GM12878 (cell line): Measurements from ENCODE around the gene METTL1. TPM values are rescaled to one million over a fixed set of nuclear protein-coding genes. Genes with fewer than 3 reads are reported as not detected.

ENCODE experiments used
- ATAC-seq: fragments of 200-7000 bp; cut with Tn5 transposase; 3 replicates; pipeline ENCODE4 v1.9.1; 2020; ENCODE audit warnings: mild to moderate bottlenecking, moderate library complexity
- BruUV-seq: library from RNA; stranded (reverse); fragments of 400-500 nt; replicated peaks from 2 replicates; lab custom pipeline; 2021; lab: Mats Ljungman, UMichigan
- CTCF ChIA-PET: fragments of 300-600 bp; sonication (Branson Sonifier 250); formaldehyde crosslinking; extraction: SDS; loops from one replicate; lab custom pipeline; 2021; ENCODE audit warnings: inconsistent platforms; lab: Yijun Ruan, JAX
- POLR2A ChIA-PET: fragments of 350-600 bp; formaldehyde crosslinking; extraction: SDS; loops from one replicate; lab custom pipeline; 2021; ENCODE audit warnings: inconsistent platforms; lab: Charles Lee
- RAD21 ChIA-PET: fragments of 300-600 bp; sonication (Branson Sonifier 250); formaldehyde crosslinking; loops from one replicate; lab custom pipeline; 2023; ENCODE audit warnings: antibody characterized with exemption; ENCODE audit not compliant: unreplicated experiment; lab: Charles Lee
- SMC1A ChIA-PET: fragments of 300-600 bp; sonication (Branson Sonifier 250); formaldehyde crosslinking; loops from one replicate; lab custom pipeline; 2023; ENCODE audit not compliant: unreplicated experiment, uncharacterized antibody; lab: Charles Lee
- DNase-seq: peaks from one replicate; pipeline ENCODE4 v3.0.0-alpha.2; 2011; ENCODE audit warnings: low read depth, low spot score
- FAIRE-seq: peaks from 3 replicates; lab custom pipeline; 2011; peaks lifted over from hg19 to GRCh38; lab: Jason Lieb, UNC
- H2AFZ ChIP-seq: 2 replicates; pipeline ENCODE4 v1.6.0; 2011; ENCODE audit warnings: low read depth, low read length, control low read depth; ENCODE audit not compliant: control insufficient read depth
- H3K27ac ChIP-seq: 2 replicates; pipeline ENCODE4 v1.5.1; 2011; ENCODE audit warnings: control low read depth; ENCODE audit not compliant: control insufficient read depth, insufficient read depth
- H3K27me3 ChIP-seq, 2 experiments: replicated peaks in 1 of 2; 2 replicates each; pipeline versions ENCODE4 v1.6.0 to v1.6.1; 2011; ENCODE audit warnings: low read length in 1 of 2; ENCODE audit not compliant: control insufficient read depth in 2 of 2, insufficient read depth in 2 of 2
- H3K36me3 ChIP-seq, 2 experiments: 2 replicates each; pipeline ENCODE4 v1.5.1; 2011; ENCODE audit warnings: low read length in 1 of 2; ENCODE audit not compliant: control insufficient read depth in 2 of 2, insufficient read depth in 2 of 2
- H3K4me1 ChIP-seq: 2 replicates; pipeline ENCODE4 v1.6.1; 2011; ENCODE audit warnings: mild to moderate bottlenecking, low read length, moderate library complexity, mixed read lengths; ENCODE audit not compliant: control insufficient read depth, insufficient read depth
- H3K4me2 ChIP-seq: 2 replicates; pipeline ENCODE4 v1.6.0; 2011; ENCODE audit warnings: control low read depth; ENCODE audit not compliant: control insufficient read depth, insufficient read depth
- H3K4me3 ChIP-seq: fragments of 200-600 bp; sonication (generic); 2 replicates; pipeline ENCODE4 v1.5.1; 2016
- H3K79me2 ChIP-seq: 2 replicates; pipeline ENCODE4 v1.6.0; 2011; ENCODE audit warnings: low read length; ENCODE audit not compliant: control insufficient read depth, insufficient read depth
- H3K9ac ChIP-seq: 2 replicates; pipeline ENCODE4 v1.8.0; 2011; ENCODE audit warnings: low read length, control low read depth, mixed read lengths; ENCODE audit not compliant: control insufficient read depth, insufficient read depth
- H3K9me3 ChIP-seq: replicated peaks from 3 replicates; pipeline ENCODE4 v1.5.1; 2011; ENCODE audit warnings: mild to moderate bottlenecking, low read length; ENCODE audit not compliant: control insufficient read depth, insufficient read depth
- H4K20me1 ChIP-seq: 2 replicates; pipeline ENCODE4 v1.6.0; 2011; ENCODE audit not compliant: control insufficient read depth, insufficient read depth
- ATF7 ChIP-seq: fragments of 450-650 bp; IDR thresholded peaks from 2 replicates; pipeline ENCODE4 v1.6.1; 2016; ENCODE audit warnings: low read depth, mild to moderate bottlenecking
- CHD2 ChIP-seq: IDR thresholded peaks from 2 replicates; pipeline ENCODE4 v1.6.1; 2011; ENCODE audit warnings: low read depth, low read length, improper control_type of control experiment, borderline replicate concordance
- CREM ChIP-seq: IDR thresholded peaks from 2 replicates; pipeline ENCODE4 v1.6.1; 2014; ENCODE audit warnings: antibody characterized with exemption, low read depth
- GABPA ChIP-seq: IDR thresholded peaks from 2 replicates; pipeline ENCODE4 v1.6.1; 2014; ENCODE audit warnings: antibody characterized with exemption, low read depth, mild to moderate bottlenecking, inconsistent platforms
- HDAC6 ChIP-seq: fragments of 200-600 bp; sonication (generic); IDR thresholded peaks from one replicate; pipeline ENCODE4 v1.8.0; 2017; ENCODE audit warnings: antibody characterized with exemption; ENCODE audit not compliant: unreplicated experiment
- KLF5 ChIP-seq: fragments of 450-650 bp; IDR thresholded peaks from 2 replicates; pipeline ENCODE4 v1.6.1; 2014; ENCODE audit warnings: mild to moderate bottlenecking; ENCODE audit not compliant: partially characterized antibody
- NBN ChIP-seq: fragments of 450-650 bp; IDR thresholded peaks from 2 replicates; pipeline ENCODE4 v1.6.1; 2016
- RCOR1 ChIP-seq: conservative IDR thresholded peaks from 2 replicates; pipeline ENCODE4 v1.6.1; 2012; ENCODE audit warnings: low read depth, low read length, improper control_type of control experiment
- RUNX3 ChIP-seq: IDR thresholded peaks from 2 replicates; pipeline ENCODE4 v1.6.1; 2012; ENCODE audit warnings: low read length, inconsistent platforms
- WGBS: methylation state at CpG from one replicate; pipeline ENCODE4 v1.1.6; 2016; ENCODE audit warnings: low lambda C conversion rate; ENCODE audit not compliant: insufficient replicate concordance, insufficient coverage; ENCODE audit errors: missing lambda C conversion rate; 5-methylcytosine and 5-hydroxymethylcytosine counted together
- in situ Hi-C: fragments of 300-500 bp; cut with MboI; formaldehyde crosslinking; loops from 9 replicates; pipeline ENCODE4 v1.14.3; 2018; ENCODE audit warnings: mixed read lengths
- intact Hi-C: fragments of 100-400 bp; cut with micrococcal nuclease; formaldehyde crosslinking; loops from one replicate; pipeline ENCODE4 v1.14.2; 2022; ENCODE audit not compliant: unreplicated experiment
- polyA plus RNA-seq, 11 experiments: library from polyadenylated mRNA; depleted of rRNA in 4 of 11; unstranded in 6 of 11; stranded (reverse) in 5 of 11; fragments of >200 nt; fragmentation: Nextera tagmentation in 4 of 11; fragmentation: Illumina TruSeq in 1 of 11; extraction: Ambion mirVana in 4 of 11; extraction: Trizol in 1 of 11; gene quantifications; 1 replicate in 1 of 11; 2 replicates in 10 of 11; pipeline versions ENCODE4 v1.2.1 to v1.2.3, GENCODE V29; 2011 to 2016; ENCODE audit warnings: inconsistent platforms in 2 of 11, missing spikeins in 2 of 11, low read depth in 1 of 11
- total RNA-seq, 4 experiments: library from RNA; depleted of rRNA in 3 of 4; stranded (reverse); fragments of >200 nt in 3 of 4; fragmentation: Illumina TruSeq in 1 of 4; extraction: Trizol in 1 of 4; gene quantifications; 2 replicates each; pipeline versions ENCODE4 v1.2.1 to v1.2.3, GENCODE V29; 2013 to 2021
- TF ChIP-seq, protein P1 (sequence below): fragments of 450-650 bp; IDR thresholded peaks from 2 replicates; pipeline ENCODE4 v1.6.1; 2016; ENCODE audit warnings: mild to moderate bottlenecking, moderate library complexity, borderline replicate concordance

The METTL1 gene
- total and polyA plus RNA-seq, 10 of the 15 experiments (the other 5 are each of a cell fraction or from before 2014, with no cell fraction given) = 11.3 to 44.3 (median 30.6) TPM

DNA sequence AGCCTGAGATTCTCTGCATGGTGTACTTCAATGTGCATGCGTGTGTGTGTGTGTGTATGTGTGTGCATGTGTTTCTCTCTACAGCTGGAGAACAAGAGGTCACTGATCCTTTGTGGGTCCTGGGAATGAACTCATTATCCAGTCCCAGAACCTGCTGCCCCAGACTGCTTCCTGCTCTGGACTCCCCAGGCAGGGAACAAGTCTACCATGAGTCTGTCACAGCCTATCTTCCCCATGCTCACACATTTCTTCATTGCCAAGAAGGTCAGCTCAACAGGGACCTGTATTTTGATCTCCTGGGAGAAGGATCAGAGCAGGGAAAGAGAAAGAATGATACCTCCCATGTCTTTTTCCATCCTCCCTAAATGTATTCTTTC is 30.5 kb downstream of the METTL1 start:
- BruUV-seq = no TSS peak
- ATAC-seq = no peak; the same call in 2 of the 3 replicates

DNA sequence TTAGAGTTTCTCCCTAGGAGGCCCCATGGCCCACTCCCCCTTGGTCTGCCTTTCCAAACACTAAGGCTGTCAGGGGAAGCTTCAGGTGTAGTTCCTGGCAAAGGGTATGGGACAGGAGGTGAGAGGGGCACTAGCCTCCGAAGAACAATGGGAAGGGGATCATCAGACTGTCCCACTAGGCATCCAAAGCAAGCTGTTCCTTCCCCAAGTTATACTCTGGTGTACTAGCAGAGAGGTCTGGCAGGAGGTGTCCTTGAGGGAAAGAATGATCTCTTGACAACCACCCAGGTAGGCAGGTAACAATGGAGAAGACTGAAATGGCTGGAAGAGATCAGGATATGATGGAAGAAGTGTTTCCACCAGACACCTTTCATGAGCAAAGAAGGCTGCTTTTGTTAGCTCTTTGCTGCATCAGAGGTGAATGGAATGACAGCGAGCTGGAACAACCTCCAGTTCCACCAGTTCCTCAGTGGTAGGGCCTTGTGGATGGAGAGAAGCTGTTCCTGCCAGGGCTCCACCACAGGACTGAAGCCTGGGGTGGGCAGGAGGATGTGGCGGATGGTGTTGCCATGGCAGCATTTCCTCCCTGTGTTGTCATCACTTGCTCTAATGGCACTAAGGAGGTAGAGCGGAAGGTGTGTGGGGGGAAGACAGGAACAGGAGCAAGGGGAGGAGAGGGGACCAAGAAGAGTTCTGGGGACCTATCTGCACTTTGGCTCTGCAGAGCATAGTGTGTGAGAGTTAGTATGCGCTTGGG is 31.1 kb downstream of the METTL1 start:
- ATAC-seq = peak; percentile 68
- no peaks in the 10 kb centered on the region for H4K20me1 ChIP-seq
- intact Hi-C loops = loop anchor here (2.0 kb wide), 1 partner anchor 46 kb away; the partner anchor contains the start of gene OS9
- peak; percentile 53 for DNase-seq
- no TSS peak for BruUV-seq
- H3K4me3 ChIP-seq = peak overlapping the region; percentile 92
- ChIA-PET RAD21 (interaction anchor here (0.6 to 2.4 kb wide), 8 partner anchors 10 to 282 kb away, joined by 3 to 13 read pairs (median 6); partner anchors contain the start of genes CDK4 and OS9), SMC1A (interaction anchor here (0.5 to 2.1 kb wide), 13 partner anchors 8 to 282 kb away, joined by 3 to 16 read pairs (median 4); partner anchors contain the start of gene OS9), POLR2A (interaction anchor here (0.5 to 2.2 kb wide), 4 partner anchors 11 to 31 kb away, joined by 3 to 18 read pairs (median 3); partner anchors contain the start of genes CDK4, EEF1AKMT3 and METTL1), CTCF (interaction anchor here (0.7 to 3.8 kb wide), 17 partner anchors 9 to 282 kb away, joined by 3 to 22 read pairs (median 4); partner anchors contain the start of genes GLI1 and OS9)
- no peak overlapping the region for H3K27ac ChIP-seq
- no peaks in the 10 kb centered on the region for H3K27me3 ChIP-seq
- H3K79me2 ChIP-seq = peaks cover 25% of the 10 kb centered on the region
- H3K4me1 ChIP-seq = peaks cover 20% of the 10 kb centered on the region
- in situ Hi-C loops = no loop called here
- H2AFZ ChIP-seq = no peak overlapping the region
- peak; percentile 35 for FAIRE-seq
- H3K4me2 ChIP-seq = peak overlapping the region; percentile 64
- H3K9ac ChIP-seq = no peak overlapping the region; the same call in none of the 2 replicates
- no peaks in the 10 kb centered on the region for H3K36me3 ChIP-seq
- 34% methylated on average over 5 of the region's 5 CpGs for WGBS
- no peaks in the 10 kb centered on the region for H3K9me3 ChIP-seq
- TF ChIP-seq RUNX3 (peak; percentile 28; the same call in 1 of the 2 replicates), RCOR1 (peak; percentile 87; the same call in 1 of the 2 replicates), ATF7 (peak; percentile 61), HDAC6 (no peak), GABPA (peak; percentile 68; the same call in 1 of the 2 replicates), NBN (peak; percentile 28; the same call in 1 of the 2 replicates), CREM (peak; percentile 46; the same call in 1 of the 2 replicates), KLF5 (no peak)
- TF ChIP-seq, protein P1, sequence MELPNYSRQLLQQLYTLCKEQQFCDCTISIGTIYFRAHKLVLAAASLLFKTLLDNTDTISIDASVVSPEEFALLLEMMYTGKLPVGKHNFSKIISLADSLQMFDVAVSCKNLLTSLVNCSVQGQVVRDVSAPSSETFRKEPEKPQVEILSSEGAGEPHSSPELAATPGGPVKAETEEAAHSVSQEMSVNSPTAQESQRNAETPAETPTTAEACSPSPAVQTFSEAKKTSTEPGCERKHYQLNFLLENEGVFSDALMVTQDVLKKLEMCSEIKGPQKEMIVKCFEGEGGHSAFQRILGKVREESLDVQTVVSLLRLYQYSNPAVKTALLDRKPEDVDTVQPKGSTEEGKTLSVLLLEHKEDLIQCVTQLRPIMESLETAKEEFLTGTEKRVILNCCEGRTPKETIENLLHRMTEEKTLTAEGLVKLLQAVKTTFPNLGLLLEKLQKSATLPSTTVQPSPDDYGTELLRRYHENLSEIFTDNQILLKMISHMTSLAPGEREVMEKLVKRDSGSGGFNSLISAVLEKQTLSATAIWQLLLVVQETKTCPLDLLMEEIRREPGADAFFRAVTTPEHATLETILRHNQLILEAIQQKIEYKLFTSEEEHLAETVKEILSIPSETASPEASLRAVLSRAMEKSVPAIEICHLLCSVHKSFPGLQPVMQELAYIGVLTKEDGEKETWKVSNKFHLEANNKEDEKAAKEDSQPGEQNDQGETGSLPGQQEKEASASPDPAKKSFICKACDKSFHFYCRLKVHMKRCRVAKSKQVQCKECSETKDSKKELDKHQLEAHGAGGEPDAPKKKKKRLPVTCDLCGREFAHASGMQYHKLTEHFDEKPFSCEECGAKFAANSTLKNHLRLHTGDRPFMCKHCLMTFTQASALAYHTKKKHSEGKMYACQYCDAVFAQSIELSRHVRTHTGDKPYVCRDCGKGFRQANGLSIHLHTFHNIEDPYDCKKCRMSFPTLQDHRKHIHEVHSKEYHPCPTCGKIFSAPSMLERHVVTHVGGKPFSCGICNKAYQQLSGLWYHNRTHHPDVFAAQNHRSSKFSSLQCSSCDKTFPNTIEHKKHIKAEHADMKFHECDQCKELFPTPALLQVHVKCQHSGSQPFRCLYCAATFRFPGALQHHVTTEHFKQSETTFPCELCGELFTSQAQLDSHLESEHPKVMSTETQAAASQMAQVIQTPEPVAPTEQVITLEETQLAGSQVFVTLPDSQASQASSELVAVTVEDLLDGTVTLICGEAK = 0 out of 2 replicates have a peak, but pooled peaks have one; percentile 46

More for the DNA sequence above, 30.5 kb downstream of the METTL1 start:
- Histone ChIP-seq H3K36me3 (no peaks in the 10 kb centered on the region; a peak in 1 of 4 replicates), H3K4me2 (peak overlapping the region; percentile 64), H3K79me2 (peaks cover 25% of the 10 kb centered on the region), H2AFZ (peak overlapping the region; percentile 38; the same call in 1 of the 2 replicates), H3K4me1 (peaks cover 23% of the 10 kb centered on the region), H3K9me3 (no peaks in the 10 kb centered on the region), H3K4me3 (peak overlapping the region; percentile 92), H3K27ac (peak overlapping the region; percentile 57), H3K9ac (peak overlapping the region; percentile 55), H3K27me3 (no peaks in the 10 kb centered on the region), H4K20me1 (no peaks in the 10 kb centered on the region)
- TF ChIP-seq ATF7 (peak; percentile 8), CHD2 (no peak)
- FAIRE-seq (no peak), DNase-seq (no peak)
- 0% methylated on average over 1 of the region's 1 CpG for WGBS
- intact Hi-C loops (loop anchor here (2.0 kb wide), 1 partner anchor 47 kb away; the partner anchor contains the start of gene OS9), in situ Hi-C loops (no loop called here)
- RAD21 ChIA-PET = interaction anchor here (0.6 to 2.4 kb wide), 9 partner anchors 9 to 283 kb away, joined by 3 to 13 read pairs (median 5); partner anchors contain the start of genes CDK4 and OS9
- SMC1A ChIA-PET = interaction anchor here (0.5 to 2.1 kb wide), 14 partner anchors 9 to 283 kb away, joined by 3 to 16 read pairs (median 4); partner anchors contain the start of gene OS9
- CTCF ChIA-PET = interaction anchor here (0.8 to 3.8 kb wide), 20 partner anchors 9 to 282 kb away, joined by 3 to 22 read pairs (median 4); partner anchors contain the start of genes GLI1 and OS9
- POLR2A ChIA-PET = interaction anchor here (0.5 to 2.2 kb wide), 5 partner anchors 9 to 31 kb away, joined by 3 to 18 read pairs (median 3); partner anchors contain the start of genes CDK4, EEF1AKMT3 and METTL1
